Esophagus muscularis mucosa (tissue), 4 donors: ENCODE results near the gene ATP10D. TPM values are rescaled to one million over a fixed set of nuclear protein-coding genes. Genes with fewer than 3 reads are reported as not detected.

ENCODE experiments used
- DNase-seq: peaks from one replicate; pipeline ENCODE4 v3.0.0-alpha.2; 2017; ENCODE audit errors: extremely low spot score
- H3K27ac ChIP-seq, 4 donors: fragments of 200-600 bp; sonication (generic); replicated peaks in 1 of 4; 1 replicate in 3 of 4; 2 replicates in 1 of 4; pipeline ENCODE4 v1.5.1; 2016 to 2019; ENCODE audit warnings: mild to moderate bottlenecking in 1 of 4
- H3K27me3 ChIP-seq, 4 donors: fragments of 200-600 bp; sonication (generic); one replicate each; pipeline versions ENCODE4 v1.5.1 to v1.6.0; 2016 to 2019
- H3K36me3 ChIP-seq, 4 donors: fragments of 200-600 bp; sonication (generic); one replicate each; pipeline ENCODE4 v1.5.1; 2016 to 2019
- H3K4me1 ChIP-seq, 4 donors: fragments of 200-600 bp; sonication (generic); one replicate each; pipeline ENCODE4 v1.5.1; 2016 to 2019
- H3K4me3 ChIP-seq, 4 donors: fragments of 200-600 bp; sonication (generic); 1 replicate in 2 of 4; 2 replicates in 2 of 4; pipeline ENCODE4 v1.5.1; 2016 to 2019; ENCODE audit warnings: mild to moderate bottlenecking in 4 of 4, moderate library complexity in 1 of 4
- H3K9me3 ChIP-seq, 4 donors: fragments of 200-600 bp; sonication (generic); 1 replicate in 3 of 4; 2 replicates in 1 of 4; pipeline ENCODE4 v1.5.1; 2016 to 2019
- CTCF ChIP-seq, 3 experiments: fragments of 200-600 bp in 2 of 3; fragments of 450-650 bp in 1 of 3; sonication (generic) in 2 of 3; IDR thresholded peaks; one replicate each; pipeline ENCODE4 v1.5.1; 2017 to 2019; ENCODE audit warnings: antibody characterized with exemption in 3 of 3, mild to moderate bottlenecking in 2 of 3, moderate library complexity in 1 of 3
- EP300 ChIP-seq: sonication (generic); formaldehyde crosslinking; IDR thresholded peaks from one replicate; pipeline ENCODE4 v1.6.1; 2017; ENCODE audit warnings: antibody characterized with exemption
- POLR2A ChIP-seq: fragments of 450-650 bp; IDR thresholded peaks from one replicate; pipeline ENCODE4 v1.6.1; 2017; ENCODE audit warnings: antibody characterized with exemption, moderate library complexity, mild to moderate bottlenecking, low read depth
- POLR2AphosphoS5 ChIP-seq, 2 donors: sonication (generic); formaldehyde crosslinking; IDR thresholded peaks; one replicate each; pipeline ENCODE4 v1.6.1; 2017; ENCODE audit warnings: antibody characterized with exemption in 2 of 2
- whole genome bisulfite sequencing: methylation state at CpG from one replicate; pipeline ENCODE4 v1.1.5; 2018; 5-methylcytosine and 5-hydroxymethylcytosine counted together
- intact Hi-C: fragments of 100-400 bp; cut with DNase I; formaldehyde crosslinking; loops from one replicate; pipeline ENCODE4 v1.15.1; 2023
- total RNA-seq, 4 donors: library from RNA; depleted of rRNA; stranded (reverse); fragments of >200 nt; gene quantifications; one replicate each; pipeline versions ENCODE4 v1.1.0 to v1.2.1, GENCODE V29; 2016

ATP10D gene
- total RNA-seq, 4 donors from 2014 or later: 16.8 to 24.4 (median 19.8) TPM

- Histone ChIP-seq H3K4me3 (no peak overlapping the region), H3K27ac (no peak overlapping the region), H3K4me1 (peaks cover 0 to 11% (median 7%) of the 10 kb centered on the region in 4 donors), H3K36me3 (peaks cover 32 to 94% (median 60%) of the 10 kb centered on the region in 4 donors), H3K9me3 (no peaks in the 10 kb centered on the region), H3K27me3 (no peaks in the 10 kb centered on the region)
- DNase-seq: no peak
- WGBS: 81% methylated on average over 3 of the region's 3 CpGs
- TF ChIP-seq EP300: no peak
- no peak for TF ChIP-seq POLR2AphosphoS5 (IDR thresholded peaks at IDR 0.05)
- no peak for TF ChIP-seq CTCF (IDR thresholded peaks at IDR 0.05)
- no peak for TF ChIP-seq POLR2A
- intact Hi-C loops: no loop called here
Measured at GRCh38 chr4:47572981-47573380, 87.9 kb downstream of the ATP10D start.

- peaks cover 0 to 11% (median 9%) of the 10 kb centered on the region in 4 donors for H3K4me1 ChIP-seq
- no peaks in the 10 kb centered on the region for H3K9me3 ChIP-seq
- WGBS: 46% methylated on average over 7 of the region's 7 CpGs
- H3K36me3 ChIP-seq: peaks cover 31 to 97% (median 48%) of the 10 kb centered on the region in 4 donors
- peak overlapping the region; percentile 68 to 76 (median 70) for H3K27ac ChIP-seq
- no peak for DNase-seq
- H3K4me3 ChIP-seq: no peak overlapping the region
- intact Hi-C loops: no loop called here
- TF ChIP-seq EP300: no peak
- TF ChIP-seq POLR2A: no peak
- TF ChIP-seq POLR2AphosphoS5 (IDR thresholded peaks at IDR 0.05): peak; percentile 56 to 69
- no peak for TF ChIP-seq CTCF (IDR thresholded peaks at IDR 0.05)
- H3K27me3 ChIP-seq: no peaks in the 10 kb centered on the region
Measured at GRCh38 chr4:47577779-47578553, 92.9 kb downstream of the ATP10D start.

DNA sequence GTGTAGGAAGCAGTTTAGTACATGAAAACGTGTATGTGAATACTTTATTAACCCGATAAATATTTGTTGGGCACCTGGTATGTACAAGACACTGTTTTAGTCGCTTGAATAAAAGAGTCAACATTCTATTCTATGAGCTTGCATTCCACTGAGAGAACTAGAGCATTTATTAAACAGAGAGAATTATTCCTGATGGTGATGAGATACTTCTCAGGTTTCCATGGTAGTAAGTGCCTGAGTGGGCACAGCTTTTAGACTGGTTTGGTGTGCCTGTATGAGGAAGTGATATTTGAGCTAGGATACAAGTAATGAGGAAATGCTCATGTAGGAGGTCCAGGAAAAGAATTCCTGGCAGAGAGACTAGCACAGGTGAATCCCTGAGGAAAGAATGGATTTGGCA lies 94.2 kb downstream of the ATP10D start:
- no peak for DNase-seq
- no peak overlapping the region for H3K4me3 ChIP-seq
- peaks cover 0 to 11% (median 9%) of the 10 kb centered on the region in 4 donors for H3K4me1 ChIP-seq
- no peak for TF ChIP-seq EP300
- no peak for TF ChIP-seq POLR2AphosphoS5 (IDR thresholded peaks at IDR 0.05)
- TF ChIP-seq CTCF (IDR thresholded peaks at IDR 0.05): no peak
- no peak for TF ChIP-seq POLR2A
- H3K27ac ChIP-seq: peak overlapping the region; percentile 68 to 76 (median 70)
- no peaks in the 10 kb centered on the region for H3K9me3 ChIP-seq
- WGBS: 86% methylated on average over 3 of the region's 3 CpGs
- intact Hi-C loops: no loop called here
- no peaks in the 10 kb centered on the region for H3K27me3 ChIP-seq
- peaks cover 23 to 95% (median 47%) of the 10 kb centered on the region in 4 donors for H3K36me3 ChIP-seq

DNA sequence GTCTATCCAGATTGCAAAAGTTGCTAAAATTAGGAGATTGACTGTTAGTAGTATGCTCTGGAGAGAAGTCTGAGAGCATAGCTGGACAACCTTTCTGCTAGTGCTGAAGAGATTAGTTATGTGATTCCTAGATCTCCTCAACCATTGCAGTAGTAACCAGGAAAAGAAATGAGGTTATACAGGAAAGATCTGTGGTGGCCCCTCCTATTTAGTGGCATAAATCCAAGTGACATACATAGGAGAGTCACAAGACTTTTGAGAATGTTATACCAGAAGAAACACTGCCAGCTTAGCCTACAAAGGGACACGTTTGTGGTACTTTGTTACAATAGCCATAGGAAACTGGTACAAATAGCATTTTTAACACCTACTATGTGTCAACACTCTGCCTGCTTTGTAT lies 105.2 kb downstream of the ATP10D start:
- no peak for TF ChIP-seq POLR2AphosphoS5 (IDR thresholded peaks at IDR 0.05)
- no peak for DNase-seq
- no peaks in the 10 kb centered on the region for H3K4me1 ChIP-seq
- 9% methylated on average over 1 of the region's 1 CpG for WGBS
- no peaks in the 10 kb centered on the region for H3K27me3 ChIP-seq
- peaks cover 0 to 15% (median 8%) of the 10 kb centered on the region in 4 donors for H3K9me3 ChIP-seq
- intact Hi-C loops: no loop called here
- H3K36me3 ChIP-seq: peaks cover 40 to 83% (median 68%) of the 10 kb centered on the region in 4 donors
- no peak overlapping the region for H3K4me3 ChIP-seq
- no peak overlapping the region for H3K27ac ChIP-seq

- Histone ChIP-seq H3K27me3 (no peaks in the 10 kb centered on the region), H3K4me3 (no peak overlapping the region), H3K4me1 (peaks cover 0 to 6% (median 2%) of the 10 kb centered on the region in 4 donors), H3K27ac (no peak overlapping the region), H3K9me3 (peaks cover 0 to 2% (median 0%) of the 10 kb centered on the region in 4 donors), H3K36me3 (peaks cover 0 to 10% (median 3%) of the 10 kb centered on the region in 4 donors)
- WGBS: 61% methylated on average over 1 of the region's 1 CpG
- TF ChIP-seq EP300: no peak
- no peak for TF ChIP-seq CTCF (IDR thresholded peaks at IDR 0.05)
- TF ChIP-seq POLR2A: no peak
- TF ChIP-seq POLR2AphosphoS5 (IDR thresholded peaks at IDR 0.05): no peak
- DNase-seq: no peak
- intact Hi-C loops: no loop called here
Measured at GRCh38 chr4:47597696-47598095, 112.6 kb downstream of the ATP10D start.
